NT2/D1 (cell line): ENCODE data around the gene STAG1.
"Not testable (repeated sequence)": the region's sequence is repeated elsewhere in the genome, so short reads cannot be mapped to it uniquely, and the experiment has no call there.

ENCODE experiments used
- DNase-seq: peaks from one replicate; pipeline ENCODE4 v3.0.0-alpha.2; 2011; ENCODE audit warnings: low read depth, low spot score
- H3K27me3 ChIP-seq: 2 replicates; pipeline ENCODE4 v1.6.0; 2011; ENCODE audit warnings: mild to moderate bottlenecking; ENCODE audit not compliant: insufficient read length, insufficient read depth
- H3K36me3 ChIP-seq: 2 replicates; pipeline ENCODE4 v1.6.1; 2011; ENCODE audit warnings: mild to moderate bottlenecking, low read length, mixed read lengths; ENCODE audit not compliant: insufficient read depth, insufficient read length
- H3K4me1 ChIP-seq: 2 replicates; pipeline ENCODE4 v1.5.1; 2011; ENCODE audit not compliant: insufficient read depth, insufficient read length
- H3K4me3 ChIP-seq: 2 replicates; pipeline ENCODE4 v1.5.1; 2011; ENCODE audit warnings: low read depth; ENCODE audit not compliant: insufficient read length
- H3K9ac ChIP-seq: 2 replicates; pipeline ENCODE4 v1.6.0; 2011; ENCODE audit warnings: low read depth; ENCODE audit not compliant: insufficient read length
- H3K9me3 ChIP-seq: 2 replicates; pipeline ENCODE4 v1.5.1; 2011; ENCODE audit warnings: mild to moderate bottlenecking, low read length; ENCODE audit not compliant: insufficient read depth
- SUZ12 ChIP-seq: IDR thresholded peaks from 2 replicates; pipeline ENCODE4 v1.6.1; 2011; ENCODE audit not compliant: insufficient read length, insufficient read depth; ENCODE audit errors: extremely low read depth
- YY1 ChIP-seq: IDR thresholded peaks from 2 replicates; pipeline ENCODE4 v1.6.1; 2011; ENCODE audit not compliant: insufficient read length, insufficient read depth
- ZNF274 ChIP-seq: IDR thresholded peaks from 2 replicates; pipeline ENCODE4 v1.6.1; 2011; ENCODE audit warnings: mild to moderate bottlenecking, low read depth, low read length

STAG1 gene

GRCh38 chr3:136661282-136661681 lies 90.9 kb downstream of the STAG1 start:
- no peaks in the 10 kb centered on the region for H3K27me3 ChIP-seq
- H3K9me3 ChIP-seq, result no peaks in the 10 kb centered on the region
- H3K36me3 ChIP-seq, result no peaks in the 10 kb centered on the region
- H3K4me1 ChIP-seq, result no peaks in the 10 kb centered on the region
- no peak for TF ChIP-seq SUZ12
- TF ChIP-seq ZNF274, result no peak
- TF ChIP-seq YY1, result no peak
- no peak overlapping the region for H3K4me3 ChIP-seq
- no peak for DNase-seq
- no peak overlapping the region for H3K9ac ChIP-seq

DNA sequence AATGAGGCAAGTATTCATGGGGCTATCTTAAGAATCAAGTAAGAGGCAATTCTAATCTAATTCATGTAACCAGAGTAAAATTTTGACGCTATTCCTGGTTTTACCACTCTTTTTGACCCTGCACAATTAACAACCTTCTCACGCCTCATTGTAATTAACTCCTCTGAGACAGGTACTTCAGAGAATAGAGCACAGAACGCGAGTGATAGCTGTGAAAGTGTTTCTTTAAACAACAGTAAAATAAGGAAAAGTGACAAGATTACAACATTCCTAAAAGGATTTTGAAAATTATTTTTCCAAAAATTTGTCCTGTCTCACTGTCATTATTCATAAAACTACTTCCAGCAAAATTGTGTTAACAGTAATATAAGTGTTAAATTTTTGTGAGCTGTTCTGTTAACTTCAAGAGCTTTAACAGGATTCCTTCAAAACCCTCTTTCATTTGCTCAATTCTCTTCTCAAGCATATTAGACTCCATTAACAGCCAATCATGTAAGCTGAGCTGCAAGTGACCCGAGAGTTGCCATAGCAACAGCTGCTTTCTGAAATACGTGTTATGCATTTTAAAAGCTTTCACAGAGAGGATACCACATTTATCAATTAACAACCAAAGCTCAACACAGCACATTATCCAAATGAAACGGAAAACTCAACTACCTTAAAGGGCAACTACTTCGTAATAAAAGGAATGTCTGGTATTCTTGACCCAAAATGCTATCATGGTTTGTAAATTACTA lies 93.1 kb downstream of the STAG1 start:
- no peak overlapping the region for H3K4me3 ChIP-seq
- no peaks in the 10 kb centered on the region for H3K36me3 ChIP-seq
- no peak for TF ChIP-seq ZNF274
- no peak for TF ChIP-seq SUZ12
- no peak for TF ChIP-seq YY1
- DNase-seq, result no peak
- no peak overlapping the region for H3K9ac ChIP-seq
- no peaks in the 10 kb centered on the region for H3K4me1 ChIP-seq
- no peaks in the 10 kb centered on the region for H3K27me3 ChIP-seq
- H3K9me3 ChIP-seq, result peaks cover 17% of the 10 kb centered on the region

DNA sequence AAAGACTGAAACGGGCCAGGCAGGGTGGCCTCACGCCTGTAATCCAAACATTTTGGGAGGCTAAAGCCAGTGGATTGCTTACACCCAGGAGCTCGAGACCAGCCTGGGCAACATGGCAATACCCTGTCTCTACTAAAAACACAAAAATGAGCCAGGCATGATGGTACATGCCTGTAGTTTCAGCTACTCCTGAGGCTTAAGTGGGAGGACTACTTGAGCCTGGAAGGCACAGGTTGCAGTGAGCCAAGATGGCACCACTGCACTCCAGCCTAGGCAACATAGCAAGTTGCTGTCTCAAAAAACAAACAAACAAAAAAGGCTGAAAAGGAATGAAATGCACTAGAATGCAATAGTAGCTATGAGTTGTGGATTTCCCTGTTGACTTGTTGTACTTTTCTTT lies 94.7 kb downstream of the STAG1 start:
- Histone ChIP-seq H3K36me3 (no peaks in the 10 kb centered on the region), H3K9me3 (peaks cover 27% of the 10 kb centered on the region), H3K4me1 (no peaks in the 10 kb centered on the region), H3K4me3 (no peak overlapping the region), H3K9ac (no peak overlapping the region), H3K27me3 (no peaks in the 10 kb centered on the region)
- DNase-seq, result no peak
- TF ChIP-seq SUZ12, result no peak
- TF ChIP-seq YY1, result no peak
- TF ChIP-seq ZNF274, result no peak

- Histone ChIP-seq H3K9me3 (peaks cover 27% of the 10 kb centered on the region), H3K4me1 (no peaks in the 10 kb centered on the region), H3K36me3 (no peaks in the 10 kb centered on the region), H3K4me3 (no peak overlapping the region), H3K27me3 (no peaks in the 10 kb centered on the region), H3K9ac (no peak overlapping the region)
- TF ChIP-seq SUZ12, result no peak
- TF ChIP-seq YY1, result no peak
- no peak for TF ChIP-seq ZNF274
- no peak for DNase-seq
These were observed 98.5 kb downstream of the STAG1 start for GRCh38 chr3:136653628-136654027.

GRCh38 chr3:136651581-136651980 lies 100.6 kb downstream of the STAG1 start:
- no peaks in the 10 kb centered on the region for H3K4me1 ChIP-seq
- H3K9me3 ChIP-seq, result peaks cover 27% of the 10 kb centered on the region
- H3K4me3 ChIP-seq, result no peak overlapping the region
- H3K36me3 ChIP-seq, result no peaks in the 10 kb centered on the region
- H3K9ac ChIP-seq, result no peak overlapping the region
- no peak for DNase-seq
- H3K27me3 ChIP-seq, result no peaks in the 10 kb centered on the region
- TF ChIP-seq SUZ12, result no peak

DNA sequence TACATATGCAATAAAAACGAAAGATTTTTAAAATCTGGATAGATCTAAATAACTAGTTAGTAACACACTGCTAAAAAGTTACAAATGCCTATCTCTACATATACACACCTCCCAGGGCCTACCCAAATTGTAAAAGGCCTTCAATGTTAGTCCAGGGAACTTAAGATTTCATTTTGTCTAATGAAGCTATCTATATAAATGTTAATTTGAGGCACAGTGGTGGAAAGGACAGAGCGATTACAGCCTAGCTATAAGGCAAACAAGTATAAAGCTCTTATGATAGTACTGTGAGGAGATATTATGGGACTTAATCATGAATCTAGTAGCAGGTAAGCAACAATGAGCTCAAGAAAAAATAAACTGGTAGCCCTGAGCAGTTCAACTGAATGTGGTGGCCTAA lies 101.7 kb downstream of the STAG1 start:
- H3K4me3 ChIP-seq, result no peak overlapping the region
- H3K9ac ChIP-seq, result no peak overlapping the region
- no peaks in the 10 kb centered on the region for H3K4me1 ChIP-seq
- TF ChIP-seq SUZ12, result no peak
- TF ChIP-seq YY1, result no peak
- no peak for TF ChIP-seq ZNF274
- H3K36me3 ChIP-seq, result no peaks in the 10 kb centered on the region
- no peaks in the 10 kb centered on the region for H3K27me3 ChIP-seq
- H3K9me3 ChIP-seq, result peaks cover 23% of the 10 kb centered on the region
- no peak for DNase-seq

- no peaks in the 10 kb centered on the region for H3K36me3 ChIP-seq
- TF ChIP-seq SUZ12 (no peak), YY1 (no peak), ZNF274 (no peak)
- no peak overlapping the region for H3K9ac ChIP-seq
- no peaks in the 10 kb centered on the region for H3K4me1 ChIP-seq
- H3K9me3 ChIP-seq, result no peaks in the 10 kb centered on the region
- no peak for DNase-seq
- H3K4me3 ChIP-seq, result no peak overlapping the region
- H3K27me3 ChIP-seq, result no peaks in the 10 kb centered on the region
These were observed 106.3 kb downstream of the STAG1 start for GRCh38 chr3:136645915-136646314.

DNA sequence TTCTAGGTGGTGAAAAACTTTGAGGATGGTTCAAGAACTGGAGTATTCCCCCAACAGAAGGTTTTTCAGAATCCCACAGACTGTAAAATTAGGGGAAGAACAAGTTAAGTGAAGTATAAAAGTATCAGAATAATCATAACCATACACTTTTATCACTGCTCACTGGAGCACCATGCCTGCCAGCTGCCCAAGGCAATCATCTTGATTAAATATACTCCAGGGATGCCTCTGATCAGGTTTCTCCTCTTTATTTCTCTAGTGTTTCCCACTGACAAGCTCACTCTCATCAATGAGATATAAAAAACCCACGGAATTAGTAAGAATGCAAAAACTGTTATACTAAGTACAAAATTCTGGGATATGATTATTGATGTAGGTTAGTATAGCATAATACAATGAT lies 108.0 kb downstream of the STAG1 start:
- no peaks in the 10 kb centered on the region for H3K36me3 ChIP-seq

GRCh38 chr3:136643380-136643779 lies 108.8 kb downstream of the STAG1 start:
- DNase-seq, H3K27me3 ChIP-seq, H3K9ac ChIP-seq, H3K4me3 ChIP-seq, H3K9me3 ChIP-seq, H3K36me3 ChIP-seq, H3K4me1 ChIP-seq: not testable (repeated sequence)

More for the DNA sequence above, 108.0 kb downstream of the STAG1 start:
- no peaks in the 10 kb centered on the region for H3K27me3 ChIP-seq
- H3K4me1 ChIP-seq, result no peaks in the 10 kb centered on the region
- H3K9ac ChIP-seq, result no peak overlapping the region
- no peak for TF ChIP-seq ZNF274
- TF ChIP-seq YY1, result no peak
- TF ChIP-seq SUZ12, result no peak
- no peak for DNase-seq
- H3K9me3 ChIP-seq, result no peaks in the 10 kb centered on the region
- no peak overlapping the region for H3K4me3 ChIP-seq
